ENCODE results near the gene FBXL17.
A peak's percentile ranks its signal among the peaks of the same experiment; 100 is the strongest.

Gene FBXL17

GRCh38 chr5:107917983-107918382, 463.9 kb downstream of the FBXL17 start:
- Mint-ChIP-seq H3K27ac (no peak overlapping the region), H3K4me3 (no peak overlapping the region)

GRCh38 chr5:107916731-107917725, 464.9 kb downstream of the FBXL17 start:
- Mint-ChIP-seq H3K9me3 (peaks cover 0 to 7% of the 10 kb centered on the region in 2 donors), H3K4me3 (no peak overlapping the region), H3K27ac (no peak overlapping the region), H3K27me3 (no peaks in the 10 kb centered on the region), H3K4me1 (no peaks in the 10 kb centered on the region)
- ATAC-seq (no peak), DNase-seq (no peak)

More at GRCh38 chr5:107917983-107918382, 463.9 kb downstream of the FBXL17 start:
- no peak for ATAC-seq
- peaks cover 0 to 7% of the 10 kb centered on the region in 2 donors for H3K9me3 Mint-ChIP-seq
- no peak for DNase-seq
- H3K27me3 Mint-ChIP-seq: no peaks in the 10 kb centered on the region
- H3K4me1 Mint-ChIP-seq: no peaks in the 10 kb centered on the region

- Mint-ChIP-seq H3K27me3 (no peaks in the 10 kb centered on the region), H3K27ac (no peak overlapping the region), H3K4me1 (no peaks in the 10 kb centered on the region), H3K4me3 (no peak overlapping the region), H3K9me3 (peaks cover 0 to 7% of the 10 kb centered on the region in 2 donors)
- no peak for DNase-seq
- no peak for ATAC-seq
These were observed 466.6 kb downstream of the FBXL17 start for GRCh38 chr5:107915176-107915812.

GRCh38 chr5:107913494-107913893, 468.4 kb downstream of the FBXL17 start:
- H3K4me1 Mint-ChIP-seq: no peaks in the 10 kb centered on the region
- no peak for ATAC-seq

GRCh38 chr5:107900721-107901120, 481.2 kb downstream of the FBXL17 start:
- DNase-seq: no peak
- Mint-ChIP-seq H3K4me1 (no peaks in the 10 kb centered on the region), H3K4me3 (no peak overlapping the region), H3K27me3 (no peaks in the 10 kb centered on the region), H3K9me3 (no peaks in the 10 kb centered on the region), H3K27ac (no peak overlapping the region)
- ATAC-seq: no peak

More at GRCh38 chr5:107913494-107913893, 468.4 kb downstream of the FBXL17 start:
- Mint-ChIP-seq H3K9me3 (no peaks in the 10 kb centered on the region), H3K4me3 (no peak overlapping the region), H3K27me3 (no peaks in the 10 kb centered on the region), H3K27ac (no peak overlapping the region)
- DNase-seq: no peak

GRCh38 chr5:107894361-107894760, 487.5 kb downstream of the FBXL17 start:
- no peak overlapping the region for H3K4me3 Mint-ChIP-seq
- DNase-seq (no peak), ATAC-seq (no peak)
- H3K27me3 Mint-ChIP-seq: no peaks in the 10 kb centered on the region
- H3K4me1 Mint-ChIP-seq: no peaks in the 10 kb centered on the region
- no peak overlapping the region for H3K27ac Mint-ChIP-seq
- H3K9me3 Mint-ChIP-seq: no peaks in the 10 kb centered on the region

- ATAC-seq: no peak
- DNase-seq: no peak
- Mint-ChIP-seq H3K4me1 (no peaks in the 10 kb centered on the region), H3K9me3 (no peaks in the 10 kb centered on the region), H3K27ac (no peak overlapping the region), H3K4me3 (no peak overlapping the region), H3K27me3 (no peaks in the 10 kb centered on the region)
These were observed 488.3 kb downstream of the FBXL17 start for GRCh38 chr5:107893642-107894041.

GRCh38 chr5:107889387-107889786, 492.5 kb downstream of the FBXL17 start:
- no peak for ATAC-seq
- no peaks in the 10 kb centered on the region for H3K27me3 Mint-ChIP-seq
- no peak overlapping the region for H3K27ac Mint-ChIP-seq
- DNase-seq: no peak
- H3K4me1 Mint-ChIP-seq: peaks cover 10% of the 10 kb centered on the region
- no peaks in the 10 kb centered on the region for H3K9me3 Mint-ChIP-seq
- no peak overlapping the region for H3K4me3 Mint-ChIP-seq

- DNase-seq (no peak), ATAC-seq (no peak)
- Mint-ChIP-seq H3K4me1 (peaks cover 10% of the 10 kb centered on the region), H3K27ac (peak overlapping the region in 1 of 2 donors; percentile 25), H3K4me3 (no peak overlapping the region), H3K9me3 (no peaks in the 10 kb centered on the region), H3K27me3 (no peaks in the 10 kb centered on the region)
These were observed 493.4 kb downstream of the FBXL17 start for GRCh38 chr5:107888541-107888940.

- Mint-ChIP-seq H3K9me3 (no peaks in the 10 kb centered on the region), H3K27me3 (no peaks in the 10 kb centered on the region), H3K4me3 (peak overlapping the region in 1 of 2 donors; percentile 17), H3K4me1 (peaks cover 10% of the 10 kb centered on the region), H3K27ac (no peak overlapping the region)
- DNase-seq: no peak
- ATAC-seq: no peak
These were observed 494.5 kb downstream of the FBXL17 start for GRCh38 chr5:107887166-107887943.

GRCh38 chr5:107885601-107886000, 496.3 kb downstream of the FBXL17 start:
- no peaks in the 10 kb centered on the region for H3K27me3 Mint-ChIP-seq
- H3K4me3 Mint-ChIP-seq: no peak overlapping the region
- DNase-seq: no peak
- no peaks in the 10 kb centered on the region for H3K9me3 Mint-ChIP-seq
- no peak for ATAC-seq
- peaks cover 10% of the 10 kb centered on the region for H3K4me1 Mint-ChIP-seq
- no peak overlapping the region for H3K27ac Mint-ChIP-seq

- Mint-ChIP-seq H3K9me3 (no peaks in the 10 kb centered on the region), H3K4me3 (no peak overlapping the region), H3K4me1 (peaks cover 10% of the 10 kb centered on the region), H3K27me3 (no peaks in the 10 kb centered on the region), H3K27ac (no peak overlapping the region)
- ATAC-seq (no peak), DNase-seq (no peak)
These were observed 497.0 kb downstream of the FBXL17 start for GRCh38 chr5:107884871-107885270.

- ATAC-seq: no peak
- no peaks in the 10 kb centered on the region for H3K9me3 Mint-ChIP-seq
- DNase-seq: no peak
- peaks cover 6% of the 10 kb centered on the region for H3K4me1 Mint-ChIP-seq
- no peak overlapping the region for H3K27ac Mint-ChIP-seq
- H3K27me3 Mint-ChIP-seq: no peaks in the 10 kb centered on the region
- H3K4me3 Mint-ChIP-seq: no peak overlapping the region
These were observed 503.2 kb downstream of the FBXL17 start for GRCh38 chr5:107878661-107879060.

- H3K27me3 Mint-ChIP-seq: no peaks in the 10 kb centered on the region
- H3K4me3 Mint-ChIP-seq: no peak overlapping the region
- peaks cover 6% of the 10 kb centered on the region for H3K4me1 Mint-ChIP-seq
- ATAC-seq (no peak), DNase-seq (no peak)
- H3K9me3 Mint-ChIP-seq: no peaks in the 10 kb centered on the region
- H3K27ac Mint-ChIP-seq: no peak overlapping the region
These were observed 505.0 kb downstream of the FBXL17 start for GRCh38 chr5:107876906-107877305.

- Mint-ChIP-seq H3K27ac (no peak overlapping the region), H3K27me3 (no peaks in the 10 kb centered on the region), H3K9me3 (no peaks in the 10 kb centered on the region), H3K4me3 (no peak overlapping the region), H3K4me1 (peaks cover 6% of the 10 kb centered on the region)
- DNase-seq (no peak), ATAC-seq (no peak)
These were observed 505.6 kb downstream of the FBXL17 start for GRCh38 chr5:107876261-107876660.
